GM18951 (cell line): Measurements from ENCODE around the gene CLSTN3.

ENCODE experiments used
- POLR2A ChIP-seq: IDR thresholded peaks from 4 replicates; pipeline ENCODE4 v1.6.1; 2011; ENCODE audit warnings: mild to moderate bottlenecking; ENCODE audit not compliant: insufficient read length, insufficient read depth; ENCODE audit errors: extremely low read depth
- in situ Hi-C: fragments of 300-500 bp; cut with MboI; formaldehyde crosslinking; loops from one replicate; pipeline ENCODE4 v1.12.0; 2022; ENCODE audit warnings: low sequenced_read_pairs, mixed read lengths, inconsistent platforms; ENCODE audit not compliant: unreplicated experiment

The CLSTN3 gene

DNA sequence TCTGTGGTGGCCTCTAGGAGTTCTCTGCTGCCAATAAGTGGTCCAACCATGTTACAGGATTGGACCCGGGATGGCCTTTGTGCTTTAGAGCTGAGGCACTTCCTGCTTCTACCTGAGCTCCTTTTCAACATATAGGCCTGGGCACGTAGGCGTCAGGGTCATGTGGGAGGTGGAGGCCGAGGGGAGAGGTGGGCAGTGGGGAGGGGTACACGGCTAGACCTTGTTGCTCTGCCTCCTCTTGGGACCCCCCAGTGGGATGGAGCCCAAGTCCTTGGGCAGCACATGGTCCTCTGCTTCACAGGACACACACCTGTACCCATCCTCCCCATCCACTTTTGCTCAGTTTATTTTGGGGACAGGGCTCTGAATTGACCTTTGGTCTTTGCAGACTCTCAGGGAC is 8.8 kb upstream of the CLSTN3 start:
- in situ Hi-C loops = no loop called here
- TF ChIP-seq POLR2A = no peak

DNA sequence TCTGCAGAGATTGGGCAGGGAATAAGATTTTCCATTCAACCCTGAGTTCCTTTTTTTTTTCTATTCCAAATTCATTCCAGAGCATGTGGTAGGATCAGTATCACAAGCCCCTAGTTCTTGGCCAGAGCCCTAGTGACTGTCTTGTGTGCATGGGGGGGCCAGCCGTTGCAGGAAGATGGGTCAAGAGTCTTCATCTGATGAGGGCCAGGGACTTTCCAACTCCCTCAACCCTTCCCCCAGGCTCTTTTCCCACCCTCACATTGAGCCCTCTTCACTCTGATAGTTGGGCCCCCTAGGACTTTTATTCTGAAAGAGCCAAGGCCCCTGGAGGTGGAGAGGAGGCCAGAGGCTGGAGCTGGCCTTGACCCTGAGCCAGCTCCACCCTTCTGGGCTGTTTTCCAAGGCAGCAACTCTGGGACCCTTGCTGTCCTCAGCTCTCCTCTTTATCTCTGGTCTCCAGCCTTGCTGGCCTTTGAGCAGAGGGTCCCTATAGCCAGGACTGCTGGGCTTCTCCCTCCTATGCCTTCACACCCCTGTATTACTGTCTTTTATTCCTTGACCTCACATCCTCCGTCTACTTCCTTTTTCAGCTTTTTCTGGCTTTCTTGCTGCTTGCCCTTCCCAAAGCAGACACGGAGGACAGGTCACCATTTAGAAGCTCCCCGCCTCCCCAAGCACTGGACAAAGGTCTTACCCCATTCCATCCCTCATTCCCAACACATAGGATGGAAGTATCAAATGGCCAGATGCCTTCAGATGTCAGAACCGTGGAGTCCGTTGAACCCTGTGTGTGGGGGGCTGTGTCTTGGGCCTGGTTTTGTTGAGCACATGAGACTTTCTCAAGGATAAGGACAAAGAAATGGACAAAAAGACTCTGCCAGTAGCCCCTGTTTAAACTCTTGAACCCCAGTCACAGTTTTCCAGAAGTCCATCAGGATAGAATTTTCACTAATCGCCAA is 7.1 kb upstream of the CLSTN3 start:
- in situ Hi-C loops = no loop called here
- TF ChIP-seq POLR2A = no peak

DNA sequence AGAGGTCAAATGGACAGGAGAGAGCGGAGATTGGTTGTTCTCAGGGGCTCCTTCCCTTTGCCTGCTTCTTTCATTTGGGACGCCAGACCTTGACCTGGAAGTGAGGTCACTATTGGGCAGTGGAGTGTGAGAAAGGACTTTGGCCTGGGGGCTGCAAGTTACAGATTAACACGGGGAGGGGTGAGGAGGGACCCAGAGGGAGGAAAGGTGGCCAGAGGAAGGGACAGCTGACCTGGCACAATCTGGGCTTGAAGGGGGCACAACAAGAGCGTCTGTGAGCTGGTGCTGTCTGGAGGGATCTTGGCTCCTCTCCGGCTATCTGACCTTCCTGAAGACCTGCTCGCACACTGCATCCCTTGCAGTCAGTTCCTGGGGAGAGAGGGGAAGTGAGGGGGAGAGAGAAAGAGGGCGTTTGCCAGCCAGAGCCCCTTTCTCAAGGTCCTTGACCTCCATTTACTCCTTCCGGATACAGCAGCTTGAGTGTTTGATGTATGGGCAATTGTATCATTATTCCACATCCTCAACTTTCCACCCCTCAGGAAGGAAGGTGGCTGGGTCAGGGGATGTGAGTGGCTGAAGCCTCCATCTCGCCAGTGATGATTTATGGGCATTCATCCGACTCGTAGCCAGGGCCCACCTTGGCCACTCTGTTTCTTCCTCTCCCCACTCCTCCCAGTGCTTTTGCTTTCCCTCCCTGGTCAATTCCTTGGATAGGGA is 6.2 kb upstream of the CLSTN3 start:
- no peak for TF ChIP-seq POLR2A
- in situ Hi-C loops = no loop called here

DNA sequence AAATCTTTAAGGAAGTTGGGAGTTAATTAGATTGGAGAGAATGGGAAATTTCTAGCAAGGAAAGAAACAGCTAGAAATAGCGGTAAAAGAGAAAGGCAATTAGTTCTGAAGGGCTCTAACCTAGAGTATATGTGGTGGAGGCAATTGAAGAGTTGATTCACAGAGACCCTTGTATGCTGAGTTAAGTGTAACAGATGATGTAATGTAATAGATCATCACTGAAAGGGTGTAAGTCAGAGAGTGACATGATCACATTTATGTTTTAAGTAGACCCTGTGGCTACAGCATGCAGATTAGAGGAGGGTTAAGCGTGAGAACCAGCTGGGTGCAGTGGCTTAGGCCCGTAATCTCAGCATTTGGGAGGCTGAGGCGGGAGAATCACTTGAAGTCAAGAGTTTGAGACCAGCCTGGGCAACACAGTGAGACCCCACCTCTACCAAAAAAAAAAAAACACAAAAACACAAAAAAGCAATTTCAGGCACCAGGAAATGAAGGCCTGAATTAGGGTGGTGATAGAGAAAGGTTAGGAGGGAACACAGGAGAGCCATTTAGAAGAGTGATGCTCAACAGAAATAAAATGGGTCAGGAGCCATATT is 4.4 kb upstream of the CLSTN3 start:
- in situ Hi-C loops = no loop called here
- no peak for TF ChIP-seq POLR2A

DNA sequence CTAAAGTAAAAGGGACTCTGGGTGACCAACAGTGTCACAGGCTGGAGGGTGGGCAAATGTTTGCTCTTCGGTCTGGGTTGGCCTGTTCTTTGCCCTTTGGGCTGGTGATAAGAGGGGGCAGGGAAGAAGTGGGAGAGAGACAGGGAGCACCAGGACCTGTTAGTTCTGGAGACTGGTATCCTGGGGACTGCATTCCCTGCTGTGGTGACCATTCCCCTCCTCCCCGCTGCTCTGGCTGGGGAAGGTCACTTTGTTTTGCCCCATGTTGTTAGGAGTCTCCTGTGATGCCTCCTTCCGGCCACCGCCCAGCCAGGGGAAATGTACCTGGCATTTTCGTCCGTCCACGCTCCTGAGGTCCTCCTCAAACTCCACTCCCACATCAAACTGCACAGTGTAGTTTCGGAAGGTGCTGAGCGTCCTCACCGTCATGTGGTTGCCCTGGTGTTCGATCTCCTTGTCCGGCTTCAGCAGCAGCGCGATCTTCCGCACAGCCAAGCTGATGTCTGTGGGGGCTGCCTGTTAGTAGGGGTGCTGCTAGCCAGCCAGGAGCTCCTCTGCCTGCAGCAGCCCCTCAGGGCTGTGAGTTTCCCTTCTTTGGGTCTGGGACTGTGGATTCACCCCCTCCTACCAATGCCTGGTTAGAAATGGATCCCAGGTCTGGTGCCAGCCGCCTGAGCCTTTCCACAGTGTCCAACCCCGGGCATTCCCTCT is 2.1 kb upstream of the CLSTN3 start:
- TF ChIP-seq POLR2A = no peak
- in situ Hi-C loops = no loop called here

GRCh38 chr12:7128681-7129286 is 1.4 kb upstream of the CLSTN3 start, which contains the start of gene RBP5:
RBP5 (minus strand) TSS chr12:7128889; CDS start chr12:7128775, 114 bp downstream.
- in situ Hi-C loops = no loop called here
- TF ChIP-seq POLR2A = no peak

GRCh38 chr12:7129287-7129871 is 792 bp upstream of the CLSTN3 start:
- in situ Hi-C loops = no loop called here
- no peak for TF ChIP-seq POLR2A

GRCh38 chr12:7130701-7131501 is 730 bp downstream of the CLSTN3 start:
- TF ChIP-seq POLR2A = no peak
- in situ Hi-C loops = no loop called here

GRCh38 chr12:7131502-7131866 is 1.3 kb downstream of the CLSTN3 start:
- in situ Hi-C loops = no loop called here
- no peak for TF ChIP-seq POLR2A

GRCh38 chr12:7134396-7135166 is 4.4 kb downstream of the CLSTN3 start:
- in situ Hi-C loops = no loop called here
- TF ChIP-seq POLR2A = no peak

DNA sequence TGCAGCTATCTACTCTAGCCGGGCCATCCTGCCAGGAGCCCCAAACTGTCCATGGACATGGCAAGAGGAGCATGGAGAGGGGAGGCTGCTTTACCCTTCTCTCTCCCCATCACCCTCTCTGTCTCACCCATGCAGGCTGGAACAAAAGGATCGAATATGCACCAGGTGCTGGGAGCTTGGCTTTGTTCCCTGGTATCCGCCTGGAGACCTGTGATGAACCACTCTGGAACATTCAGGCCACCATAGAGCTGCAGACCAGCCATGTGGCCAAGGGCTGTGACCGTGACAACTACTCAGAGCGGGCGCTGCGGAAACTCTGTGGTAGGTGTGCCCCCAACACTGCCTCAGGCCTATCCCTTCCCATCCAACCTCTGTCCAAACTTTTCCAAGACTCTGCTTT is 5.9 kb downstream of the CLSTN3 start:
- no peak for TF ChIP-seq POLR2A
- in situ Hi-C loops = no loop called here
